ENCODE results near the gene PCGF3.

PCGF3 gene

GRCh38 chr4:761086-761485 lies 55.5 kb downstream of the PCGF3 start:
- Histone ChIP-seq H3K9me3 (peaks cover 5 to 84% (median 63%) of the 10 kb centered on the region in 3 donors), H3K36me3 (peaks cover 82 to 84% (median 83%) of the 10 kb centered on the region in 3 donors), H3K27ac (no peak overlapping the region), H3K4me1 (no peaks in the 10 kb centered on the region), H3K4me3 (no peak overlapping the region), H3K27me3 (no peaks in the 10 kb centered on the region)
- no peak for TF ChIP-seq CTCF (IDR thresholded peaks at IDR 0.05)
- intact Hi-C loops (cut with DNase I; ENCODE audit: low total_unique reads), result no loop called here
- no peak for DNase-seq

- no peak for DNase-seq
- H3K4me3 ChIP-seq, result no peak overlapping the region
- H3K27me3 ChIP-seq, result no peaks in the 10 kb centered on the region
- no peak overlapping the region for H3K27ac ChIP-seq
- no peaks in the 10 kb centered on the region for H3K4me1 ChIP-seq
- H3K9me3 ChIP-seq, result peaks cover 5 to 84% (median 69%) of the 10 kb centered on the region in 3 donors
- intact Hi-C loops (cut with DNase I; ENCODE audit: low total_unique reads), result no loop called here
- TF ChIP-seq CTCF (IDR thresholded peaks at IDR 0.05), result no peak
- H3K36me3 ChIP-seq, result peaks cover 82 to 84% (median 83%) of the 10 kb centered on the region in 3 donors
Measured at GRCh38 chr4:761739-762138, 56.1 kb downstream of the PCGF3 start.

GRCh38 chr4:762211-763190 lies 56.9 kb downstream of the PCGF3 start:
- H3K36me3 ChIP-seq, result peaks cover 82 to 84% (median 83%) of the 10 kb centered on the region in 3 donors
- H3K4me3 ChIP-seq, result no peak overlapping the region
- intact Hi-C loops (cut with DNase I; ENCODE audit: low total_unique reads), result no loop called here
- H3K9me3 ChIP-seq, result peaks cover 5 to 84% (median 71%) of the 10 kb centered on the region in 3 donors
- no peak for DNase-seq
- no peaks in the 10 kb centered on the region for H3K27me3 ChIP-seq
- no peak overlapping the region for H3K27ac ChIP-seq
- no peaks in the 10 kb centered on the region for H3K4me1 ChIP-seq
- no peak for TF ChIP-seq CTCF (IDR thresholded peaks at IDR 0.05)

- DNase-seq, result no peak
- no peak overlapping the region for H3K4me3 ChIP-seq
- H3K9me3 ChIP-seq, result peaks cover 5 to 84% (median 76%) of the 10 kb centered on the region in 3 donors
- no peak overlapping the region for H3K27ac ChIP-seq
- H3K36me3 ChIP-seq, result peaks cover 82 to 84% (median 84%) of the 10 kb centered on the region in 3 donors
- H3K27me3 ChIP-seq, result no peaks in the 10 kb centered on the region
- no peak for TF ChIP-seq CTCF (IDR thresholded peaks at IDR 0.05)
- intact Hi-C loops (cut with DNase I; ENCODE audit: low total_unique reads), result no loop called here
- H3K4me1 ChIP-seq, result no peaks in the 10 kb centered on the region
Measured at GRCh38 chr4:763191-763810, 57.7 kb downstream of the PCGF3 start.

- Histone ChIP-seq H3K4me1 (no peaks in the 10 kb centered on the region), H3K9me3 (peaks cover 5 to 87% (median 77%) of the 10 kb centered on the region in 3 donors), H3K4me3 (no peak overlapping the region), H3K27me3 (no peaks in the 10 kb centered on the region), H3K27ac (no peak overlapping the region), H3K36me3 (peaks cover 86 to 90% (median 86%) of the 10 kb centered on the region in 3 donors)
- no peak for TF ChIP-seq CTCF (IDR thresholded peaks at IDR 0.05)
- intact Hi-C loops (cut with DNase I; ENCODE audit: low total_unique reads), result no loop called here
- no peak for DNase-seq
Measured at GRCh38 chr4:763922-764321, 58.3 kb downstream of the PCGF3 start.
